Small intestine (tissue), 7 donors: ENCODE measurements around the gene SGPP1. TPM values are rescaled to one million over a fixed set of nuclear protein-coding genes. Genes with fewer than 3 reads are reported as not detected.
"Not testable (repeated sequence)": the region's sequence is repeated elsewhere in the genome, so short reads cannot be mapped to it uniquely, and the experiment has no call there.

Experiments used
- DNase-seq, 2 donors: peaks; one replicate each; pipeline versions ENCODE4 v3.0.0 to v3.0.0-alpha.2; 2013
- FAIRE-seq: peaks from 2 replicates; lab custom pipeline; 2012; peaks lifted over from hg19 to GRCh38; lab: Jason Lieb, UNC
- H3K27ac ChIP-seq, 3 donors: one replicate each; pipeline ENCODE4 v1.5.1; 2013; ENCODE audit warnings: low read length in 2 of 3, mild to moderate bottlenecking in 2 of 3, control low read depth in 1 of 3, inconsistent platforms in 1 of 3, low read depth in 1 of 3, moderate library complexity in 1 of 3
- H3K27me3 ChIP-seq, 3 donors: one replicate each; pipeline ENCODE4 v1.6.1; 2013; ENCODE audit warnings: low read length in 3 of 3, inconsistent platforms in 1 of 3; ENCODE audit not compliant: control insufficient read depth in 3 of 3, insufficient read depth in 3 of 3
- H3K36me3 ChIP-seq, 3 donors: one replicate each; pipeline ENCODE4 v1.6.1; 2013; ENCODE audit warnings: low read length in 3 of 3, inconsistent platforms in 1 of 3, low read depth in 1 of 3, mild to moderate bottlenecking in 1 of 3, moderate library complexity in 1 of 3; ENCODE audit not compliant: control insufficient read depth in 3 of 3, insufficient read depth in 2 of 3
- H3K4me1 ChIP-seq, 3 donors: one replicate each; pipeline ENCODE4 v1.6.1; 2013; ENCODE audit warnings: low read length in 2 of 3, inconsistent platforms in 1 of 3, low read depth in 1 of 3, mild to moderate bottlenecking in 1 of 3, moderate library complexity in 1 of 3; ENCODE audit not compliant: control insufficient read depth in 3 of 3, insufficient read depth in 2 of 3
- H3K4me3 ChIP-seq, 3 donors: one replicate each; pipeline ENCODE4 v1.5.1; 2013; ENCODE audit warnings: low read length in 3 of 3, control low read depth in 1 of 3, inconsistent platforms in 1 of 3, low read depth in 1 of 3, mild to moderate bottlenecking in 1 of 3, moderate library complexity in 1 of 3
- H3K9me3 ChIP-seq, 2 donors: one replicate each; pipeline ENCODE4 v1.6.1; 2013; ENCODE audit warnings: low read depth in 1 of 2, low read length in 1 of 2; ENCODE audit not compliant: control insufficient read depth in 2 of 2, insufficient read depth in 1 of 2
- WGBS, 3 donors: extraction: QIAGEN DNeasy Blood & Tissue Kit; methylation state at CpG; one replicate each; pipeline ENCODE4 v1.1.7; 2013; 5-methylcytosine and 5-hydroxymethylcytosine counted together
- polyA plus RNA-seq, 4 donors: library from polyadenylated mRNA; stranded (reverse) in 3 of 4; unstranded in 1 of 4; fragments of 200-250 nt in 3 of 4; fragments of 120-200 nt in 1 of 4; gene quantifications; one replicate each; pipeline versions ENCODE4 v1.2.1 to v1.2.3, GENCODE V29; 2013
- donor health status: healthy with polysubstance abuse.
- donor health status: control.
- donor health status: control.
- donor health status: Bipolar disorder and iron deficiency.
- donor health status: healthy.

The SGPP1 gene
- polyA plus RNA-seq, 4 donors, result 3.2 to 8.7 (median 6.2) TPM

DNA sequence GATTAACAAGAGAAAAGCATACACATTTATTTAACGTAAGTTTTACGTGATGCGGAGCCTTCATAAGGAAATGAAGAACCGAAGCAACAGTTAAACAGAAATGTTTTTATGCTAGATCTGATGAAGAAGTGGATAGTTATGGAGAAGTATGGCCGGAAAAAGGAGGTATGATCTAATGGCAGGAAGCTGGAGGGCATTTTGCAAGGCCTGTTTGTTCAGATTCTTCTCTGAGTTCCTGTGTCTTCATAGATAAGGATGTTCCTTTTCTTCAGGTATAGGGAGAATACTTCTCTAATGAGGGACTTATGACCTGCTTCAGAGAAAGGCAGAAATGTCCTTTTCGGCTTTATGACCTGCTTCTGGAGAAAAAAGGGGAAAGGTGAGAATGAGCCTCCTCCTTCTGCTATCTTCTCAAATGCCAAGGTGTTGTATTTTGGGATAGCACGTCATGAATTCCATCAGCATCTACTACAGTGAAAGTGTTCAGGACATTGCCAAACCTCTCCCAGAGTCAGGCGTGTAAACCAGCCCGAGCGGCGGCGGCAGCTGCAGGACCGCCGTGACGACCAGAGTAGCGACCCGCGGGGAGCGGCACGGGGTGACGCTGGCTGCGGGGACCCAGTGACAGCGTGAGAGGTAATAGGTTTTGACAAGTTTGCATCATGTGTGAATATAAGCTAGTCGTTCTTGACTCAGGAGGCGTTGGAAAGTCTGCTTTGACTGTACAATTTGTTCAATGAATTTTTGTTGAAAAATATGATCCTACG lies 33.7 kb upstream of the SGPP1 start:
- WGBS, 3 donors, result 85 to 89% (median 88%) methylated on average over 26 of the region's 26 CpGs
- no peak for FAIRE-seq

DNA sequence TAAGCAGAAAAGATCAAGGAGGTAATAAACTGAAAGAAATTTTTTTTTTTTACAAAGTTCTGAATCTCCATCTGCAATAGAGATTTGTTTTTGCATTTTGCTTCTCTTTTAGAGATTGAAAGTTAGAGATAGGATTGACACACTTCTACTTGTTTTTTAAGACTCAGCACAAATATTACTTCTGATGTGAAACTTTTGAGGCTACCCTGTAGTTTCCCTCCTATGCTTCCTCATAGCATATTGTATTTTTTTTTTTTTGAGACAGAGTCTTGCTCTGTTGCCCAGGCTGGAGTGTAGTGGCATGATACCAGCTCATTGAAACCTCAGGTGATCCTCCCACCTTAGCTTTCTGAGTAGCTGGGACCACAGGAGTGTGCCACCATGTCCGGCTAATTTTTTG lies 32.1 kb upstream of the SGPP1 start:
- no peaks in the 10 kb centered on the region for H3K9me3 ChIP-seq
- H3K4me3 ChIP-seq, result no peak overlapping the region
- no peak for DNase-seq
- H3K4me1 ChIP-seq, result no peaks in the 10 kb centered on the region
- no peak overlapping the region for H3K27ac ChIP-seq
- H3K36me3 ChIP-seq, result no peaks in the 10 kb centered on the region
- no peak for FAIRE-seq
- WGBS, 3 donors, result 95 to 100% (median 95%) methylated on average over 1 of the region's 1 CpG
- H3K27me3 ChIP-seq, result no peaks in the 10 kb centered on the region

More for the DNA sequence above, 33.7 kb upstream of the SGPP1 start:
- H3K9me3 ChIP-seq, result no peaks in the 10 kb centered on the region
- no peak for DNase-seq
- H3K27ac ChIP-seq, result no peak overlapping the region
- no peak overlapping the region for H3K4me3 ChIP-seq
- H3K4me1 ChIP-seq, result no peaks in the 10 kb centered on the region
- no peaks in the 10 kb centered on the region for H3K27me3 ChIP-seq
- H3K36me3 ChIP-seq, result no peaks in the 10 kb centered on the region

DNA sequence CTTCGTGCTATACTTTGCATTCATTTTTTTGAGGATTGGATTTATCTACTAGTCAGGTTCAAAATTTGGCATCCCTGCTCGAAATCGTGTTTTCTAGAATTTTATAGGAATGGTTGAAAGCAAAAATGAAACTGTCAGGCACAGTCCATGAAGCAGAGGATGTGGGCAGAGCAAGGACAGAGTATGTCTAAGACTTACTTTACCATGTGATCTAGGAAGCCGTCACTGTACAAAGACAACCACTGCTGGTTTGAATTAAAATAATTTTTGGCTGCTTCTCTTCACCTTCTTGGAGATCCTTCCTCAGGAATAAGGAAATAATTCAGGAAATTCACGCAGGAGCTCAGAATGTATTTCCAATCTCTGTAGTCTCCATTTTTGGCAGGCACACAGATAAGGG lies 31.6 kb upstream of the SGPP1 start:
- Histone ChIP-seq H3K4me3 (no peak overlapping the region), H3K36me3 (no peaks in the 10 kb centered on the region), H3K27me3 (no peaks in the 10 kb centered on the region), H3K27ac (peak overlapping the region in 2 of 3 donors; percentile 20 to 70), H3K4me1 (no peaks in the 10 kb centered on the region), H3K9me3 (no peaks in the 10 kb centered on the region)
- FAIRE-seq (no peak), DNase-seq (peak in 1 of 2 donors; percentile 49)
- 23 to 30% (median 29%) methylated on average over 5 of the region's 5 CpGs for WGBS, 3 donors

DNA sequence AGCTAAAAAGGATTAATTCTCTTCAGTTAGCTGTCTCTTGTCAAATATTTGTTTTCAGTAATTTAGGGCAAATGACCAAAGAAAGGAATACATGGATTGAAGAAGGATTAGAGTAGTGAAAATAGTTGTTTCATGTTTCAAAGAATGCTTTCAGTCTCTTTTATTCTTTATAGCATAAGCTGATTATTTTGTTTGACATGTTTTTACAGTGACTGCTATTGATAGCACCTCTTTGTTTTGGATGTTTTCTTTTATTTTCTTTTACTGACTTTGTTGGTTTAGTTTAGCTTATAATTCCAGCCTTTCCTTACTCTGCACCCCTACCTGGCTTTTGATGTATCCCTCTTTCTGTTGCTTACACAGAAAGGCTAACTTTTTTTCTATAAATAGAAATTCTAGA lies 29.3 kb upstream of the SGPP1 start:
- no peak for FAIRE-seq
- H3K9me3 ChIP-seq, result no peaks in the 10 kb centered on the region
- no peaks in the 10 kb centered on the region for H3K4me1 ChIP-seq

DNA sequence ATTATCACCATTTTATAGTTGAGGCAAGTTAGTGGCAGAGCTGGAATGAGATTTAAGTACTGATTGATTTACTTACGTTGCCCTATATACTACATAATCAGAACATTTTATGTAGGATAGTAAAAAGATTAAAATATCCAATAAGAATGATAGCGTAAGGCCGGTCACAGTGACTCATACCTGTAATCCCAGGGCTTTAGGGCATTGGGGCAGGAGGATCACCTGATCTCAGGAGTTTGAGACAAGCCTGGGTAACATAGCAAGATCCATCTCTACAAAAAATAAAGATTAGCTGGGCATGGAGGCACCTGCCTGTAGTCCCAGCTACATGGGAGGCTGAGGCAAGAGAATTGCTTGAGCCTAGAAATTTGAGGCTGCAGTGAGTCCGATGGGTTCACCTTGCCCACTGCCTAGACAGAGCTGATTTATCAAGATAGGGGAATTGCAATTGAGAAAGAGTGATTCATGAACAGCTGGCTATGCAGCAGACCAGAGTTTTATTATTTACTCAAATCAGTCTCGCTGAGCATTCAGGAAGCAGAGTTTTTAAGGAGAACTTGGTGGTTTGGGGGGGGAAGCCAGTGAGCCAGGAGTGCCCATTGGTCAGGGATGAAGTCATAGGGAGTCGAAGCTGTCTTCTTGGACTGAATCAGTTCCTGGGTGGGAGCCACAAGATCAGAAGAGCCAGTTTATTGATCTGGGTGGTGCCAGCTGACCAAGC lies 24.7 kb upstream of the SGPP1 start:
- no peak for FAIRE-seq

More for the DNA sequence above, 29.3 kb upstream of the SGPP1 start:
- Histone ChIP-seq H3K27ac (no peak overlapping the region), H3K27me3 (no peaks in the 10 kb centered on the region), H3K36me3 (no peaks in the 10 kb centered on the region), H3K4me3 (no peak overlapping the region)
- DNase-seq, result no peak

DNA sequence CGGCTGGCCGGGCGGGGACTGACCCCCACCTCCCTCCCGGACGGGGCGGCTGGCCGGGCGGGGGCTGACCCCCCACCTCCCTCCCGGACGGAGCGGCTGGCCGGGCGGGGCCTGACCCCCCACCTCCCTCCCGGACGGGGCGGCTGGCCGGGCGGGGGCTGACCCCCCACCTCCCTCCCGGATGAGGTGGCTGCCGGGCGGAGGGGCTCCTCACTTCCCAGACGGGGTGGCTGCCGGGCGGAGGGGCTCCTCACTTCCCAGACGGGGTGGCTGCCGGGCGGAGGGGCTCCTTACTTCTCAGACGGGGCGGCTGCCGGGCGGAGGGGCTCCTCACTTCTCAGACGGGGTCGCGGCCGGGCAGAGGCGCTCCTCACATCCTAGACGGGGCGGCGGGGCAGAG lies 23.2 kb upstream of the SGPP1 start:
- not testable (repeated sequence) for H3K9me3 ChIP-seq, H3K27me3 ChIP-seq, H3K4me1 ChIP-seq, H3K4me3 ChIP-seq, H3K36me3 ChIP-seq, H3K27ac ChIP-seq, FAIRE-seq, DNase-seq
- 89 to 92% (median 91%) methylated on average over 15 to 39 of the region's 39 CpGs for WGBS, 3 donors

More for the DNA sequence above, 24.7 kb upstream of the SGPP1 start:
- H3K4me1 ChIP-seq, result no peaks in the 10 kb centered on the region
- H3K27ac ChIP-seq, result no peak overlapping the region
- no peaks in the 10 kb centered on the region for H3K36me3 ChIP-seq
- peak; percentile 16 to 56 for DNase-seq
- no peaks in the 10 kb centered on the region for H3K27me3 ChIP-seq
- H3K4me3 ChIP-seq, result no peak overlapping the region
- WGBS, 3 donors, result 24 to 57% (median 37%) methylated on average over 6 of the region's 6 CpGs
- H3K9me3 ChIP-seq, result no peaks in the 10 kb centered on the region

DNA sequence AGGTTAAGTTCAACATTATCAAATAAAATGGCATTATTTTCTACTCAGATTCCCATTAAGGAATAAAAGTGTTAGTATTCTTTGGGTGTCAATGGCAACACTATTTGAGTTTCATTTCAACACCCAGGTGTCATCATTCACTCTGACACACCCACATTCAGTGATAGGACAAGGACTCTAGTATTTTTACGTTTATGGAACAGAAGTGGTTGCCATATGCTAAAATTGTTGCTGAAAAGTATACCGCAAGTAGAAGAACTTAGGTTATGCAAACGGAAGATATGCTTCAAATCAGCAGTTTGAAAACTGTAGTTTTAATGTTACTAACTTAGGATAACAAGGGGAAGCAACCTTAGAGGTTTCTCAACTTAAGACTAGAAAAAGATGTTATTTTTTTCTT lies 20.0 kb upstream of the SGPP1 start:
- no peak for FAIRE-seq
- 54 to 71% (median 70%) methylated on average over 3 of the region's 3 CpGs for whole genome bisulfite sequencing, 3 donors

DNA sequence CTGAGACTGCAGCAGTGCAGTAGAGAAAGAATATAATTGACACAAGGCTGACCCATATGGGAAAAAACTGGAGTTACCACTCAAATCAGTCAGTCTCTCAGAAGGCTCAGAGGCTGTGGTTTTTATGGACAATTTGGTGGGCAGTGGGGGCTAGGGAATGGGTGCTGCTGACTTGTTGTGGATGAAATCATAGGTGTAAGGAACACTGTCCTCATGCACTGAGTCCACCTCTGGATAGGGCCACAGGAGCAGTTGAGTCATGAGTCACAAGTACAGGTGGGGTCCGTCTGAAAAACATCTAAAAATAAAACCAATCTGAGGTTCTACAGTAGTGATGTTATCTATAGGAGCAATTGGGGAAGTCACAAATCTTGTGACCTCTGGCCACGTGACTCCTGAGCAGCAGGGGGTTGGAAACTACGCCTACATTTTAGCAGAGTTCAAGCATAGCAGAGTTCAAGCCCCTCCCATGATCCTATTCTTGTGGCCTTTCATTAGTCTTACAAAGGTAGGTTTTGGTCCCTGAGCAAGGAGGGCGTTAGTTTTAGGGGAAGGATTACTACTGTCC lies 18.1 kb upstream of the SGPP1 start:
- FAIRE-seq (no peak), DNase-seq (peak in 1 of 2 donors; percentile 21)
- no peaks in the 10 kb centered on the region for H3K9me3 ChIP-seq
- H3K27me3 ChIP-seq, result no peaks in the 10 kb centered on the region
- WGBS, 3 donors, result 13 to 20% (median 19%) methylated on average over 4 of the region's 4 CpGs
- H3K4me3 ChIP-seq, result no peak overlapping the region
- no peaks in the 10 kb centered on the region for H3K36me3 ChIP-seq
- H3K27ac ChIP-seq, result no peak overlapping the region
- peaks cover 0 to 5% (median 0%) of the 10 kb centered on the region in 3 donors for H3K4me1 ChIP-seq

More for the DNA sequence above, 20.0 kb upstream of the SGPP1 start:
- Histone ChIP-seq H3K36me3 (no peaks in the 10 kb centered on the region), H3K4me3 (no peak overlapping the region), H3K4me1 (peaks cover 0 to 5% (median 0%) of the 10 kb centered on the region in 3 donors), H3K9me3 (no peaks in the 10 kb centered on the region), H3K27me3 (no peaks in the 10 kb centered on the region), H3K27ac (no peak overlapping the region)
- no peak for DNase-seq
